ENCODE measurements around the gene KRTAP20-1.

GRCh38 chr21:30600787-30601186, 15.4 kb upstream of the KRTAP20-1 start, which contains the start of gene KRTAP22-1:
- TF ChIP-seq, protein P1, sequence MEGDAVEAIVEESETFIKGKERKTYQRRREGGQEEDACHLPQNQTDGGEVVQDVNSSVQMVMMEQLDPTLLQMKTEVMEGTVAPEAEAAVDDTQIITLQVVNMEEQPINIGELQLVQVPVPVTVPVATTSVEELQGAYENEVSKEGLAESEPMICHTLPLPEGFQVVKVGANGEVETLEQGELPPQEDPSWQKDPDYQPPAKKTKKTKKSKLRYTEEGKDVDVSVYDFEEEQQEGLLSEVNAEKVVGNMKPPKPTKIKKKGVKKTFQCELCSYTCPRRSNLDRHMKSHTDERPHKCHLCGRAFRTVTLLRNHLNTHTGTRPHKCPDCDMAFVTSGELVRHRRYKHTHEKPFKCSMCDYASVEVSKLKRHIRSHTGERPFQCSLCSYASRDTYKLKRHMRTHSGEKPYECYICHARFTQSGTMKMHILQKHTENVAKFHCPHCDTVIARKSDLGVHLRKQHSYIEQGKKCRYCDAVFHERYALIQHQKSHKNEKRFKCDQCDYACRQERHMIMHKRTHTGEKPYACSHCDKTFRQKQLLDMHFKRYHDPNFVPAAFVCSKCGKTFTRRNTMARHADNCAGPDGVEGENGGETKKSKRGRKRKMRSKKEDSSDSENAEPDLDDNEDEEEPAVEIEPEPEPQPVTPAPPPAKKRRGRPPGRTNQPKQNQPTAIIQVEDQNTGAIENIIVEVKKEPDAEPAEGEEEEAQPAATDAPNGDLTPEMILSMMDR (IDR thresholded peaks at IDR 0.05): no peak
- TF ChIP-seq POLR2A (IDR thresholded peaks at IDR 0.05): no peak
